Upper lobe of left lung (tissue), 6 donors: ENCODE data around the gene ERMAP. TPM values are rescaled to one million over a fixed set of nuclear protein-coding genes. Genes with fewer than 3 reads are reported as not detected.
A peak's percentile ranks its signal among the peaks of the same experiment; 100 is the strongest.

ENCODE experiments used
- ATAC-seq, 2 donors: fragments of 200-7000 bp; cut with Tn5 transposase; one replicate each; pipeline ENCODE4 v1.9.1; 2022; ENCODE audit warnings: mild to moderate bottlenecking in 2 of 2, moderate library complexity in 2 of 2; ENCODE audit not compliant: low FRiP score in 2 of 2
- DNase-seq, 2 donors: peaks; one replicate each; pipeline ENCODE4 v3.0.0-alpha.2; 2019 to 2020
- H3K27ac ChIP-seq, 4 donors: fragments of 200-600 bp; sonication (generic); one replicate each; pipeline ENCODE4 v1.5.1; 2016 to 2019
- H3K27me3 ChIP-seq, 4 donors: fragments of 200-600 bp; sonication (generic); one replicate each; pipeline ENCODE4 v1.5.1; 2017 to 2019
- H3K36me3 ChIP-seq, 4 donors: fragments of 200-600 bp; sonication (generic); one replicate each; pipeline ENCODE4 v1.5.1; 2016 to 2019
- H3K4me1 ChIP-seq, 4 donors: fragments of 200-600 bp; sonication (generic); one replicate each; pipeline ENCODE4 v1.5.1; 2018 to 2019
- H3K4me3 ChIP-seq, 4 donors: fragments of 200-600 bp; sonication (generic); one replicate each; pipeline ENCODE4 v1.5.1; 2017 to 2019; ENCODE audit warnings: mild to moderate bottlenecking in 2 of 4, moderate library complexity in 1 of 4
- H3K9me3 ChIP-seq, 4 donors: fragments of 200-600 bp; sonication (generic); one replicate each; pipeline ENCODE4 v1.5.1; 2018 to 2019
- CTCF ChIP-seq, 6 experiments: fragments of 450-650 bp in 4 of 6; fragments of 200-600 bp in 2 of 6; sonication (generic) in 2 of 6; IDR thresholded peaks; one replicate each; pipeline ENCODE4 v1.5.1; 2016 to 2019; ENCODE audit warnings: antibody characterized with exemption in 6 of 6
- EP300 ChIP-seq, 4 donors: sonication (generic); formaldehyde crosslinking; IDR thresholded peaks; one replicate each; pipeline ENCODE4 v1.5.1; 2017; ENCODE audit warnings: antibody characterized with exemption in 4 of 4, control low read depth in 2 of 4
- POLR2A ChIP-seq, 4 donors: fragments of 450-650 bp; IDR thresholded peaks; one replicate each; pipeline ENCODE4 v1.5.1; 2016 to 2017; ENCODE audit warnings: antibody characterized with exemption in 4 of 4, mild to moderate bottlenecking in 2 of 4
- POLR2AphosphoS5 ChIP-seq, 2 donors: sonication (generic); formaldehyde crosslinking; IDR thresholded peaks; one replicate each; pipeline ENCODE4 v1.5.1; 2017; ENCODE audit warnings: antibody characterized with exemption in 2 of 2
- WGBS, 2 donors: methylation state at CpG; one replicate each; pipeline ENCODE4 v1.1.5; 2017 to 2018; 5-methylcytosine and 5-hydroxymethylcytosine counted together
- total RNA-seq, 6 donors: library from RNA; depleted of rRNA in 4 of 6; stranded (reverse); fragments of >200 nt in 4 of 6; gene quantifications; one replicate each; pipeline versions ENCODE4 v1.1.0 to v1.2.1, GENCODE V29; 2016 to 2021
- donor health status: DM: no; HTN: no; CAD: no; lungs with moderate emphysema.
- donor health status: DM: no; HTN: yes; CAD: no; lungs with severe emphysema.

Gene ERMAP
- total RNA-seq, 6 donors from 2014 or later = 11.6 to 41.9 (median 14.9) TPM

DNA sequence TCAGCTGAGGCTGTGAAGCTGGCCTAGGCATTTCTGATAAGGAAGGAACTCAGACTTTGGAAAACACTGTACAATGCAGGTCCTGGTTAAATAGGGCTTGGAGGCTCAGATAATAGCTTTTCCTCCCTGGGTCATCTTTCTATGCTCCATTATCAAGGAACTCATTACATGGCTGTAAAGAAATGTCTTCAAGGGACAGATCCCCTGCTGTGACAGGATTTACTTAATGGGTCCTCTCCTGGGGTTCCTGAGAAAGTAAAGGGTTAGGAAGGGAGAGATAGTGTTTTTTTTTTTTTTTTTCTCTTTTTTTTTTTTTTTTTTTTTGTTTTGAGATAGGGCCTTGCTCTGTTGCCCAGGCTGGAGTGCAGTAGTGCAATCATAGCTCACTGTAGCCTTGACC lies 14.4 kb downstream of the ERMAP start:
- H3K36me3 ChIP-seq = peaks cover 0 to 15% (median 8%) of the 10 kb centered on the region in 4 donors
- H3K27me3 ChIP-seq = no peaks in the 10 kb centered on the region
- H3K4me1 ChIP-seq = no peaks in the 10 kb centered on the region
- no peak overlapping the region for H3K27ac ChIP-seq
- TF ChIP-seq EP300 (IDR thresholded peaks at IDR 0.05) (no peak), CTCF (IDR thresholded peaks at IDR 0.05) (no peak), POLR2AphosphoS5 (IDR thresholded peaks at IDR 0.05) (no peak), POLR2A (IDR thresholded peaks at IDR 0.05) (no peak)
- no peak overlapping the region for H3K4me3 ChIP-seq
- no peak for DNase-seq
- no peaks in the 10 kb centered on the region for H3K9me3 ChIP-seq
- no peak for ATAC-seq

- no peaks in the 10 kb centered on the region for H3K9me3 ChIP-seq
- 90 to 95% methylated on average over 3 of the region's 3 CpGs for WGBS, 2 donors
- H3K4me3 ChIP-seq = no peak overlapping the region
- no peaks in the 10 kb centered on the region for H3K4me1 ChIP-seq
- DNase-seq = no peak
- ATAC-seq = no peak
- peaks cover 0 to 15% (median 8%) of the 10 kb centered on the region in 4 donors for H3K36me3 ChIP-seq
- TF ChIP-seq POLR2A (IDR thresholded peaks at IDR 0.05) (no peak), EP300 (IDR thresholded peaks at IDR 0.05) (no peak), CTCF (IDR thresholded peaks at IDR 0.05) (no peak), POLR2AphosphoS5 (IDR thresholded peaks at IDR 0.05) (no peak)
- no peaks in the 10 kb centered on the region for H3K27me3 ChIP-seq
- no peak overlapping the region for H3K27ac ChIP-seq
Observed at GRCh38 chr1:42832641-42833240, 15.8 kb downstream of the ERMAP start.

DNA sequence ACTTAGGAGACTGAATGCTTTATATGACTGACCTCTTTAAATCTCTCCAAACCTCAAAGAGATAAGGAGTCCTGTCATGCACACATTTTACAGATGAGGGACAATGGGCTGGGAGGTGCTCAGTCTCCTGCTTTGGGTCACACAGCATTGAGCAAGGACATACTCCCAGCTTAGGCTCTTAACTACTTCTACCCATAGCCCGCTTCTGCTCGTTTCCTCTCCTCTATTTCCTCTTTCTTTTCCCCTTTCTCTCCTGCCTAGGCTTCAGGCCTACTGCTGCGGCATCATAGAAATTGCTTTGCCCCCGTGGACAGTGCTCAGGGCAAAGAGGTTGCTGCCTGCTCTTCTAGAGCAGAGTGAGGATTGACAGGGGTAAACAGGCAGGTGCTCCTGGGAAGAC lies 17.1 kb downstream of the ERMAP start:
- 78 to 82% methylated on average over 4 of the region's 4 CpGs for WGBS, 2 donors

GRCh38 chr1:42834803-42835202 lies 17.9 kb downstream of the ERMAP start:
- H3K27ac ChIP-seq = no peak overlapping the region
- H3K4me1 ChIP-seq = no peaks in the 10 kb centered on the region
- 89 to 93% methylated on average over 5 of the region's 5 CpGs for WGBS, 2 donors
- H3K4me3 ChIP-seq = no peak overlapping the region
- DNase-seq (no peak), ATAC-seq (no peak)
- peaks cover 0 to 14% (median 4%) of the 10 kb centered on the region in 4 donors for H3K36me3 ChIP-seq
- no peak for TF ChIP-seq POLR2A (IDR thresholded peaks at IDR 0.05)
- no peak for TF ChIP-seq EP300 (IDR thresholded peaks at IDR 0.05)
- no peak for TF ChIP-seq POLR2AphosphoS5 (IDR thresholded peaks at IDR 0.05)
- TF ChIP-seq CTCF (IDR thresholded peaks at IDR 0.05) = no peak
- no peaks in the 10 kb centered on the region for H3K9me3 ChIP-seq
- H3K27me3 ChIP-seq = no peaks in the 10 kb centered on the region

More for the DNA sequence above, 17.1 kb downstream of the ERMAP start:
- ATAC-seq (peak in 1 of 2 donors; percentile 26), DNase-seq (no peak)
- Histone ChIP-seq H3K4me1 (no peaks in the 10 kb centered on the region), H3K27ac (no peak overlapping the region), H3K36me3 (peaks cover 0 to 15% (median 6%) of the 10 kb centered on the region in 4 donors), H3K9me3 (no peaks in the 10 kb centered on the region), H3K4me3 (no peak overlapping the region), H3K27me3 (no peaks in the 10 kb centered on the region)
- no peak for TF ChIP-seq POLR2A (IDR thresholded peaks at IDR 0.05)
- TF ChIP-seq CTCF (IDR thresholded peaks at IDR 0.05) = no peak
- TF ChIP-seq POLR2AphosphoS5 (IDR thresholded peaks at IDR 0.05) = no peak
- TF ChIP-seq EP300 (IDR thresholded peaks at IDR 0.05) = no peak

- TF ChIP-seq POLR2AphosphoS5 (IDR thresholded peaks at IDR 0.05) (no peak), CTCF (IDR thresholded peaks at IDR 0.05) (no peak), POLR2A (IDR thresholded peaks at IDR 0.05) (no peak), EP300 (IDR thresholded peaks at IDR 0.05) (no peak)
- ATAC-seq (no peak), DNase-seq (no peak)
- Histone ChIP-seq H3K27me3 (no peaks in the 10 kb centered on the region), H3K4me3 (no peak overlapping the region), H3K36me3 (peaks cover 0 to 7% (median 2%) of the 10 kb centered on the region in 4 donors), H3K4me1 (no peaks in the 10 kb centered on the region), H3K9me3 (no peaks in the 10 kb centered on the region), H3K27ac (no peak overlapping the region)
- WGBS, 2 donors = 79 to 100% methylated on average over 2 of the region's 2 CpGs
Observed at GRCh38 chr1:42835422-42835821, 18.5 kb downstream of the ERMAP start.
